ENCODE measurements around the gene METTL24. TPM values are rescaled to one million over a fixed set of nuclear protein-coding genes. Genes with fewer than 3 reads are reported as not detected.
"Not testable (repeated sequence)": the region's sequence is repeated elsewhere in the genome, so short reads cannot be mapped to it uniquely, and the experiment has no call there.

Gene METTL24
- total and polyA plus RNA-seq, 2 of the 8 experiments (the other 6 are each of a cell fraction or from before 2014, with no cell fraction given) = 0.30 to 0.39 TPM

DNA sequence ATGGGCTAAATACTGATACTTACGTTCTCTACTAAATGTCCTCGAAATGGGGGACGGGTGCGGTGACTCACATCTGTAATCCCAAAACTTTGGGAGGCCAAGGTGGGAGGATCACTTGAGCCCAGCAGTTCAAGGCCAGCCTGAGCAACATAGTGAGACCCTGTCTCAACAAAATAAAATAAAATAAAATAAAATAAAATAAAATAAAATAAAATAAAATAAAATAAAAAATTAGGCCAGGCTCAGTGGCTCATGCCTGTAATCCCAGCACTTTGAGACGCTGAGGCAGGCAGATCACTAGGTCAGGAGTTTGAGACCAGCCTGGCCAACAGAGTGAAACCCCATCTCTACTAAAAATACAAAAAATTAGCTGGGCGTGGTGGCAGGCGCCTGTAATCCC lies 7.6 kb downstream of the METTL24 start:
- H4K91ac ChIP-seq (replicated peaks; ENCODE audit: insufficient read length, low read length); H3K56ac ChIP-seq (replicated peaks; ENCODE audit: insufficient read length, low read depth, low read length); DNase-seq (ENCODE audit: low read depth in 1 of 2, low spot score in 2 of 2); H3K27me3 ChIP-seq (replicated peaks in 1 of 4; ENCODE audit: control insufficient read depth in 3 of 4, extremely low read depth in 1 of 4, insufficient read depth in 3 of 4, low read length in 3 of 4); H3K23ac ChIP-seq (ENCODE audit: insufficient read length); H3K23me2 ChIP-seq (ENCODE audit: low read depth, low read length); H3K27ac ChIP-seq (ENCODE audit: low read depth, low read length); FAIRE-seq; POLR2A ChIA-PET (ENCODE audit: partially characterized antibody); H2BK12ac ChIP-seq (ENCODE audit: low read depth, low read length); H4K8ac ChIP-seq (ENCODE audit: extremely low read depth, insufficient read depth, low read length); H2BK5ac ChIP-seq (ENCODE audit: low read depth, low read length); H3K9ac ChIP-seq (replicated peaks in 1 of 4; ENCODE audit: extremely low read depth in 1 of 4, low read depth in 3 of 4, low read length in 3 of 4); H2AFZ ChIP-seq (ENCODE audit: low read length); H3K79me2 ChIP-seq (ENCODE audit: control insufficient read depth in 1 of 2, insufficient read depth in 2 of 2, low read length in 2 of 2); H3K18ac ChIP-seq (ENCODE audit: extremely low read depth, low read length); H3K79me1 ChIP-seq (ENCODE audit: low read depth, low read length); H3K4me2 ChIP-seq (ENCODE audit: insufficient read depth in 1 of 2, low read depth in 2 of 2, low read length in 2 of 2); H3K4me3 ChIP-seq (ENCODE audit: extremely low read depth in 1 of 4, insufficient read depth in 2 of 4, low read depth in 3 of 4, low read length in 4 of 4); H3K14ac ChIP-seq (ENCODE audit: insufficient read length); H2AK5ac ChIP-seq (ENCODE audit: low read depth, low read length); H4K20me1 ChIP-seq (replicated peaks in 1 of 2; ENCODE audit: control insufficient read depth in 1 of 2, insufficient read depth in 2 of 2, low read length in 2 of 2); H2BK120ac ChIP-seq (replicated peaks; ENCODE audit: low read depth, low read length); H3K4ac ChIP-seq (replicated peaks; ENCODE audit: insufficient read length, low read depth, low read length); H3K36me3 ChIP-seq (ENCODE audit: control insufficient read depth in 2 of 4, insufficient read depth in 4 of 4, low read length in 3 of 4); H3K9me3 ChIP-seq (ENCODE audit: insufficient read depth in 2 of 2, low read depth in 1 of 2, low read length in 1 of 2); H2BK20ac ChIP-seq (ENCODE audit: low read length); H2BK15ac ChIP-seq (ENCODE audit: low read length); H4K5ac ChIP-seq (ENCODE audit: insufficient read length, low read depth, low read length): not testable (repeated sequence)
- whole genome bisulfite sequencing, 2 experiments (ENCODE audit: extremely low coverage in 1 of 2, insufficient coverage in 1 of 2, insufficient read length in 1 of 2, insufficient replicate concordance in 2 of 2, low coverage in 1 of 2, low lambda C conversion rate in 2 of 2, missing lambda C conversion rate in 1 of 2) = 85% methylated on average over 7 of the region's 7 CpGs; no CpG with 5 or more reads in 1 of the 2 experiments
- peaks cover 6 to 14% (median 10%) of the 10 kb centered on the region in 4 experiments; a peak in 6 of 7 replicates for H3K4me1 ChIP-seq (replicated peaks in 1 of 4; ENCODE audit: control insufficient read depth in 3 of 4, insufficient read depth in 4 of 4, low read length in 3 of 4)
- CTCF ChIA-PET (ENCODE audit: partially characterized antibody) = interaction anchor here (1.3 kb wide), 1 partner anchor 9 kb away, joined by 6 read pairs; no protein-coding TSS in a partner anchor
